ENCODE measurements around the gene C15orf40.

DNA sequence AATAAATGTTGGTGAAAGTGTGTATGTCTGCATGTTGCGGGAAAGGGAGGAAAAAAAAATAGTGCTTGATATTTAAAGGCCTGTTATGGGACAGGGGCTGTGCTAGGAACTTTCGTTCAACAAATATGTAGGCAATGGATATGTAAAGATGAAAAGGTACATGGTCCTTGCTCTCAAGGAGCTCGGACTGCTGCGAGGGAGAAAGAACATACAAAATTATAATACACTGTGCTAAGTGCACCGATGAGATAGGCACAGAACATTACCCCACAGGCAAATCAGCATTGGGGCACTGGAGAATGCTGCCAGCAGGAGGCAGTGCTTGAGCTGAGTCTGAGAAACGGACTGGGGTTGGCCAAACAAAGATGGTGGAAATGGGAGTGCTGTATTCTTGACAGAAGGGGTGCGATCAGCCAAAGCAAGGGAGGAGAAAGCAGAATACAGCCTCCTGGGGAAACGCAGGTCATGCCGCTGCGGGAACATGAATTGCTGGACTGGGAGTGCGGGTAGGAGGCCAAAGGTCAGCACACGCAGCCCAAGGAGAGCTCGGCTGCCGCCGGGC, 649 bp downstream of the C15orf40 start:
- peak; percentile 76 for TF ChIP-seq CTCF (IDR thresholded peaks at IDR 0.05)
- no peak for TF ChIP-seq ZFX (IDR thresholded peaks at IDR 0.05; ENCODE audit: borderline replicate concordance)
